Measurements from ENCODE around the gene LSM2.
A peak's percentile ranks its signal among the peaks of the same experiment; 100 is the strongest.
"Not testable (repeated sequence)": the region's sequence is repeated elsewhere in the genome, so short reads cannot be mapped to it uniquely, and the experiment has no call there.

Gene LSM2

GRCh38 chr6:31806470-31807272 is at the start of gene LSM2:
Gene LSM2 (minus strand): TSS chr6:31806966. CDS start chr6:31806757, 209 bp downstream.
- peak within 1 kb of the TSS; percentile 94 for H3K4me3 ChIP-seq (replicated peaks; ENCODE audit: low read depth, low read length)
- DNase-seq (ENCODE audit: extremely low read depth, low read depth), result peak; percentile 87
- TF ChIP-seq, protein P1, sequence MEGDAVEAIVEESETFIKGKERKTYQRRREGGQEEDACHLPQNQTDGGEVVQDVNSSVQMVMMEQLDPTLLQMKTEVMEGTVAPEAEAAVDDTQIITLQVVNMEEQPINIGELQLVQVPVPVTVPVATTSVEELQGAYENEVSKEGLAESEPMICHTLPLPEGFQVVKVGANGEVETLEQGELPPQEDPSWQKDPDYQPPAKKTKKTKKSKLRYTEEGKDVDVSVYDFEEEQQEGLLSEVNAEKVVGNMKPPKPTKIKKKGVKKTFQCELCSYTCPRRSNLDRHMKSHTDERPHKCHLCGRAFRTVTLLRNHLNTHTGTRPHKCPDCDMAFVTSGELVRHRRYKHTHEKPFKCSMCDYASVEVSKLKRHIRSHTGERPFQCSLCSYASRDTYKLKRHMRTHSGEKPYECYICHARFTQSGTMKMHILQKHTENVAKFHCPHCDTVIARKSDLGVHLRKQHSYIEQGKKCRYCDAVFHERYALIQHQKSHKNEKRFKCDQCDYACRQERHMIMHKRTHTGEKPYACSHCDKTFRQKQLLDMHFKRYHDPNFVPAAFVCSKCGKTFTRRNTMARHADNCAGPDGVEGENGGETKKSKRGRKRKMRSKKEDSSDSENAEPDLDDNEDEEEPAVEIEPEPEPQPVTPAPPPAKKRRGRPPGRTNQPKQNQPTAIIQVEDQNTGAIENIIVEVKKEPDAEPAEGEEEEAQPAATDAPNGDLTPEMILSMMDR (IDR thresholded peaks at IDR 0.05; ENCODE audit: low read depth, low read length, missing control alignments), result peak; percentile 35

DNA sequence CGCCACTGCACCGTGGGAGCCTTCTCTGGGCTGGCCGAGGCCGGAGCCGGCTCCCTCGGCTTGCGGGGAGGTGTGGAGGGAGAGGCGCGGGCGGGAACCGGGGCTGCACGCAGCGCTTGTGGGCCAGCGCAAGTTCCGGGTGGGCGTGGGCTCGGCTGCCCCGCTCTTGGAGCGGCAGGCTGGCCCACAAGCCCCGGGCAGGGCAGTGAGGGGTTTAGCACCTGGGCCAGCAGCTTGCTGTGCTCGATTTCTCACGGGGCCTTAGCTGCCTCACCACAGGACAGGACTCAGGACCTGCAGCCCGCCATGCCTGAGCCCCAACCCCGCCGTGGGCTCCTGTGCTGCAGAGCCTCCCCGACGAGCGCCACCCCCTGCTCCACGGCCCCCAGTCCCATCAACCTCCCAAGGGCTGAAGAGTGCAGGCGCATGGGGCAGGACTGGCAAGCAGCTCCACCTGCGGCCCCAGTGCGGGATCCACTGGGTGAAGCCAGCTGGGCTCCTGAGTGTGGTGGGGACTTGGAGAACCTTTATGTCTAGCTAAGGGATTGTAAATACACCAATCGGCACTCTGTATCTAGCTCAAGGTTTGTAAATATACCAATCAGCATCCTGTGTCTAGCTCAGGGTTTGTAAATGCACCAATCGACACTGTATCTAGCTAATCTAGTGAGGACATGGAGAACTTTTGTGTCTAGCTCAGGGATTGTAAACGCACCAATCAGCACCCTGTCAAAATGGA is 45.4 kb upstream of the LSM2 start:
- not testable (repeated sequence) for DNase-seq (ENCODE audit: extremely low read depth, low read depth); H3K4me3 ChIP-seq (replicated peaks; ENCODE audit: low read depth, low read length)

DNA sequence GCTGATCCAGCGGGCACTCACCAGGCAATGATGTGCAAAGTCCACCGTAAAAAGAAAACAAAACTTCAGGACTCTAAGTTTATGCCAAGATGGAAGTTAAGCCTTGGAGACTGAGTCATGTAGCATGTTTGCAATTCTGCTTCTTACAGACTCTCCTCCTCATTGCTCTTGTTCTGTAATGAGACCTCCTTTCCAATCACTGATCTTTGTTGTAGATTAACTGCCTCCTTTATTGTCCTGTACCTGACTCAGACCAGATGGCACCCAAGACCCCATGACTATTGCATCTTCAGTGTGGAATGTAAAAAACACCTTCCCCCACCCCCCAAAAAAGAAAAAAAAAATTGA is 44.7 kb upstream of the LSM2 start:
- TF ChIP-seq, protein P1 (IDR thresholded peaks at IDR 0.05; ENCODE audit: low read depth, low read length, missing control alignments), result no peak
- H3K4me3 ChIP-seq (replicated peaks; ENCODE audit: low read depth, low read length), result no peak overlapping the region
- DNase-seq (ENCODE audit: extremely low read depth, low read depth), result no peak

DNA sequence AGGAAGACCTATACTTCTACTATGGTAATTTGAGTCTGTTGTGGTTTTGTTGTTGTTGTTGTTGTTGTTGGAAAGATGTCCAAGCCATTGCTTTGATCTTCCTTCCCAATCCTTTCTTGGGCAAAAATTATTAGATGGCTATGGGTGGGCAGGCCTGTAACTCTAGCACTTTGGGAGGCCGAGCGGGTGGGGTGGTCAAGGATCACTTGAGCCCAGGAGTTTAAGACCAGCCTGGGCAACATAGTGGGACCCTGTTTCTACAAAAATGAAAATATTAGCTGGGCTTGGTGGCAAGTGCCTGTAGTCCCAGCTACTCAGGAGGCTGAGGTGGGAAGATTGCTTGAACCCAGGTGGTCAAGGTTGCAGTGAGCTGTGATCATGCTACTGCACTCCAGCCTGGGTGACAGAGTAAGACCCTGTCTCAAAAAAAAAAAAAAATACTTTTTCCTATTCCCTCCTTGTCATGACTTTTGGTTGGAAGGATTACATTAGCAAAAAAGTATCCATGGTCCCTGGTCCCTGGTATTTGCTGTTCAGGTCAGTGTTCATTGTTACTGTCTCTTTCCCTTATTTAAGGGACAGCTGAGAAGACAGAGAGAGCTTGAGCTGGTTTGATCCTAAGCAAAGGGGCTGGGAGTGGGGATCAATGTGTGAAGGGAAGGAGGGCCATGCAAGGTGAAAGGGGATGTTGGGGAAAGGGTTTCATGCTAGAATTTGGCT is 44.2 kb upstream of the LSM2 start:
- TF ChIP-seq, protein P1 (IDR thresholded peaks at IDR 0.05; ENCODE audit: low read depth, low read length, missing control alignments), result no peak
- H3K4me3 ChIP-seq (replicated peaks; ENCODE audit: low read depth, low read length), result no peak overlapping the region
- DNase-seq (ENCODE audit: extremely low read depth, low read depth), result no peak

DNA sequence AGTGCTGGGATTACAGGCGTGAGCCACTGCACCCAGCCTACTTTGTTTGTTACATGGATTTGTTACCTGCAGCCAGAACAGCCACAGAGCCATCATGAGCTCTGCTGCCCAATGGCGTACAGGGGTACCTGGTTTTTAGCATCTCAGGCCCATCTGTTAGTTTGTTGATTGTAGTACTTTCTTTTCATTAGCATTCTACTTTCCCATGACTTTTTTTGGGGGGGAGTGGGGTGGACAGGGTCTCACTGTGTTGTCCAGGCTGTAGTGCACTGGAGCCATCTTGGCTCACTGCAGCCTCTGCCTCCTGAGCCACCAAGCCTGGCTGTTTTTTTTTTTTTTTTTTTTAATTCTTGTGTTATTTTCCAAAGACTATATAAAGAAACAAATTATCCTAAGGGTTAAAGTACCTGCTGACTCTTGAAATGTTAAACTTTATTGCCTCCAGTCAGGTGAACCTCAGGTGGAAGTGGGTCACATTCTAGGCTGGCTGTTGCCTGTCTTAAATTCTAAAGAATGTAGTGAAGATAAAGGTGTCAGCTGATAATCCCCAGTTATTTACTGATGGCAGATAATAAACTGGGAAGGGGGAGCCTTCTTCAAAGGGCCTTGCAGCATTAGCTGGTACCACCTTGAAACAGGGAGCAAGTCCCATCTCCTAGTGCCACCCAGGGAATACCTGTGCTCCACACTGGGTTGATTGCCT is 40.7 kb upstream of the LSM2 start:
- H3K4me3 ChIP-seq (replicated peaks; ENCODE audit: low read depth, low read length), result no peak overlapping the region
- TF ChIP-seq, protein P1 (IDR thresholded peaks at IDR 0.05; ENCODE audit: low read depth, low read length, missing control alignments), result no peak
- no peak for DNase-seq (ENCODE audit: extremely low read depth, low read depth)

GRCh38 chr6:31844507-31844906 is 37.7 kb upstream of the LSM2 start:
- TF ChIP-seq, protein P1 (IDR thresholded peaks at IDR 0.05; ENCODE audit: low read depth, low read length, missing control alignments), result no peak
- no peak overlapping the region for H3K4me3 ChIP-seq (replicated peaks; ENCODE audit: low read depth, low read length)
- no peak for DNase-seq (ENCODE audit: extremely low read depth, low read depth)

Data from HFF-Myc (cell line).